Nephron progenitor cell (in vitro differentiated cells): ENCODE data around the gene FAM193A.

Source experiments
- DNase-seq: peaks from one replicate; pipeline ENCODE4 v3.0.0; 2021
- H3K27ac Mint-ChIP-seq: 2 replicates; pipeline ENCODE4 v1.8.0; 2021; ENCODE audit warnings: mild to moderate bottlenecking, moderate library complexity, mixed read lengths
- H3K27me3 Mint-ChIP-seq: 2 replicates; pipeline ENCODE4 v1.8.0; 2021; ENCODE audit warnings: mild to moderate bottlenecking, low read depth, mixed read lengths; ENCODE audit not compliant: poor library complexity
- H3K36me3 Mint-ChIP-seq: 2 replicates; pipeline ENCODE4 v1.8.0; 2021; ENCODE audit warnings: low read depth, mixed read lengths
- H3K4me1 Mint-ChIP-seq: 2 replicates; pipeline ENCODE4 v1.8.0; 2021; ENCODE audit warnings: mixed read lengths
- H3K4me3 Mint-ChIP-seq: 2 replicates; pipeline ENCODE4 v1.8.0; 2021; ENCODE audit warnings: mild to moderate bottlenecking, moderate library complexity, mixed read lengths
- H3K9me3 Mint-ChIP-seq: 2 replicates; pipeline ENCODE4 v1.8.0; 2021; ENCODE audit warnings: mild to moderate bottlenecking, moderate library complexity, mixed read lengths
- CTCF ChIP-seq: fragments of 200-600 bp; sonication (generic); IDR thresholded peaks from 2 replicates; pipeline ENCODE4 v1.5.0; 2021; ENCODE audit warnings: antibody characterized with exemption

The FAM193A gene

GRCh38 chr4:2503809-2504208 lies 32.6 kb upstream of the FAM193A start:
- peaks cover 71% of the 10 kb centered on the region for H3K36me3 Mint-ChIP-seq
- no peaks in the 10 kb centered on the region for H3K9me3 Mint-ChIP-seq
- TF ChIP-seq CTCF: no peak
- no peak for DNase-seq
- no peak overlapping the region for H3K4me3 Mint-ChIP-seq
- no peaks in the 10 kb centered on the region for H3K27me3 Mint-ChIP-seq
- peak overlapping the region; percentile 25 for H3K27ac Mint-ChIP-seq
- H3K4me1 Mint-ChIP-seq: no peaks in the 10 kb centered on the region

GRCh38 chr4:2507259-2507658 lies 29.2 kb upstream of the FAM193A start:
- H3K4me3 Mint-ChIP-seq: no peak overlapping the region
- H3K27ac Mint-ChIP-seq: peak overlapping the region; percentile 74
- peaks cover 59% of the 10 kb centered on the region for H3K36me3 Mint-ChIP-seq
- H3K4me1 Mint-ChIP-seq: no peaks in the 10 kb centered on the region
- no peaks in the 10 kb centered on the region for H3K9me3 Mint-ChIP-seq
- no peak for TF ChIP-seq CTCF
- no peak for DNase-seq
- no peaks in the 10 kb centered on the region for H3K27me3 Mint-ChIP-seq

GRCh38 chr4:2507855-2508254 lies 28.6 kb upstream of the FAM193A start:
- H3K36me3 Mint-ChIP-seq: peaks cover 60% of the 10 kb centered on the region
- H3K4me3 Mint-ChIP-seq: no peak overlapping the region
- no peaks in the 10 kb centered on the region for H3K27me3 Mint-ChIP-seq
- no peak for DNase-seq
- H3K27ac Mint-ChIP-seq: no peak overlapping the region
- no peak for TF ChIP-seq CTCF
- no peaks in the 10 kb centered on the region for H3K4me1 Mint-ChIP-seq
- H3K9me3 Mint-ChIP-seq: no peaks in the 10 kb centered on the region

GRCh38 chr4:2510351-2511259 lies 25.8 kb upstream of the FAM193A start:
- Mint-ChIP-seq H3K4me1 (no peaks in the 10 kb centered on the region), H3K27ac (peak overlapping the region; percentile 29), H3K36me3 (peaks cover 66% of the 10 kb centered on the region), H3K9me3 (no peaks in the 10 kb centered on the region), H3K27me3 (no peaks in the 10 kb centered on the region), H3K4me3 (no peak overlapping the region)
- no peak for DNase-seq
- no peak for TF ChIP-seq CTCF

- H3K36me3 Mint-ChIP-seq: peaks cover 71% of the 10 kb centered on the region
- no peak overlapping the region for H3K4me3 Mint-ChIP-seq
- TF ChIP-seq CTCF: no peak
- no peak for DNase-seq
- no peaks in the 10 kb centered on the region for H3K27me3 Mint-ChIP-seq
- H3K4me1 Mint-ChIP-seq: no peaks in the 10 kb centered on the region
- no peak overlapping the region for H3K27ac Mint-ChIP-seq
- no peaks in the 10 kb centered on the region for H3K9me3 Mint-ChIP-seq
These were observed 24.8 kb upstream of the FAM193A start for GRCh38 chr4:2511645-2512131.
